Activated B cell treated with CpG ODN at 0.5 μM for 24 hours (primary cell): ENCODE results near the gene KSR2. TPM values are rescaled to one million over a fixed set of nuclear protein-coding genes. Genes with fewer than 3 reads are reported as not detected.

ENCODE experiments used
- ATAC-seq: fragments of 200-7000 bp; cut with Tn5 transposase; one replicate; pipeline ENCODE4 v1.10.0; 2021; ENCODE audit warnings: low read depth, mild to moderate bottlenecking, moderate library complexity
- CTCF ChIA-PET: fragments of 350-600 bp; sonication (Branson Sonifier 250); formaldehyde crosslinking; loops from one replicate; lab custom pipeline; 2021; ENCODE audit warnings: antibody characterized with exemption; lab: Charles Lee
- POLR2A ChIA-PET: fragments of 350-600 bp; sonication (Branson Sonifier 250); formaldehyde crosslinking; loops from one replicate; lab custom pipeline; 2021; ENCODE audit warnings: antibody characterized with exemption; lab: Charles Lee
- DNase-seq: peaks from one replicate; pipeline ENCODE4 v3.0.0; 2022
- H3K27ac Mint-ChIP-seq: one replicate; pipeline ENCODE4 v1.8.0; 2020; ENCODE audit warnings: mixed read lengths
- H3K27me3 Mint-ChIP-seq: one replicate; pipeline ENCODE4 v1.8.0; 2021; ENCODE audit warnings: mixed read lengths
- H3K36me3 Mint-ChIP-seq: one replicate; pipeline ENCODE4 v1.8.0; 2021; ENCODE audit warnings: low read depth, mixed read lengths
- H3K4me1 Mint-ChIP-seq: one replicate; pipeline ENCODE4 v1.8.0; 2021; ENCODE audit warnings: mixed read lengths
- H3K4me3 Mint-ChIP-seq: one replicate; pipeline ENCODE4 v1.8.0; 2020; ENCODE audit warnings: mild to moderate bottlenecking, mixed read lengths
- H3K9me3 Mint-ChIP-seq: one replicate; pipeline ENCODE4 v1.8.0; 2020; ENCODE audit warnings: mixed read lengths
- intact Hi-C: fragments of 100-400 bp; cut with micrococcal nuclease; formaldehyde crosslinking; loops from one replicate; pipeline ENCODE4 v1.15.1; 2024
- total RNA-seq: library from RNA; stranded (reverse); gene quantifications from 2 replicates; pipeline ENCODE4 v1.2.3, GENCODE V29; 2022
- TF ChIP-seq, protein P1 (sequence below): fragments of 200-600 bp; IDR thresholded peaks from one replicate; pipeline ENCODE4 v1.8.0; 2022; ENCODE audit warnings: antibody characterized with exemption, mild to moderate bottlenecking

KSR2 gene
- total RNA-seq, 1 donor from 2014 or later: not detected

DNA sequence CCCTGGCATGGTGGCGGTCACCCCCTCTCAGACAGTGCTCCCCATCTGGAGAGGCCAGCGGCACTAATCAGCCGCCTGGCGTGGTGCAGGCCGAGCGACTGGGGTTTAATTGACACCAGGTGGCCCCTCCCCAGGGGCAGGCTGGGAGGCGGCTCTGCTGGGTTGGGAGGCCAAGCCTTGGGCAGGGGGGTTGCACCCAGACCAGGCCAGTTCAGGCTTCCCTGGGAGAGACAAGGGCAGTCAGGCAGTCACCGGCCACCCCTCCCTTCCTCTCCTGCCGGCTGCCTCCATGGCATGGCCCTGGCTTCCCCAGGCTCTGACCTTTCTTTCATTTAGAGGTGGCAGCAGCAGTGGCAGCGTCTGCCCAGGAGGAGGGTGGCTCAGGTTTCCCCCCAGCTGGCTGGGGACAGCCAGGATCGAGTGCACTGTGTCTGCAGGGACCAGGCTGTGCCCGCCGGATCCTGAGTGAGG, 529.2 kb downstream of the KSR2 start:
- H3K36me3 Mint-ChIP-seq: no peaks in the 10 kb centered on the region
- ChIA-PET CTCF (no interaction called here), POLR2A (no interaction called here)
- no peaks in the 10 kb centered on the region for H3K4me1 Mint-ChIP-seq
- ATAC-seq (no peak), DNase-seq (no peak)
- peaks cover 2% of the 10 kb centered on the region for H3K9me3 Mint-ChIP-seq
- TF ChIP-seq, protein P1, sequence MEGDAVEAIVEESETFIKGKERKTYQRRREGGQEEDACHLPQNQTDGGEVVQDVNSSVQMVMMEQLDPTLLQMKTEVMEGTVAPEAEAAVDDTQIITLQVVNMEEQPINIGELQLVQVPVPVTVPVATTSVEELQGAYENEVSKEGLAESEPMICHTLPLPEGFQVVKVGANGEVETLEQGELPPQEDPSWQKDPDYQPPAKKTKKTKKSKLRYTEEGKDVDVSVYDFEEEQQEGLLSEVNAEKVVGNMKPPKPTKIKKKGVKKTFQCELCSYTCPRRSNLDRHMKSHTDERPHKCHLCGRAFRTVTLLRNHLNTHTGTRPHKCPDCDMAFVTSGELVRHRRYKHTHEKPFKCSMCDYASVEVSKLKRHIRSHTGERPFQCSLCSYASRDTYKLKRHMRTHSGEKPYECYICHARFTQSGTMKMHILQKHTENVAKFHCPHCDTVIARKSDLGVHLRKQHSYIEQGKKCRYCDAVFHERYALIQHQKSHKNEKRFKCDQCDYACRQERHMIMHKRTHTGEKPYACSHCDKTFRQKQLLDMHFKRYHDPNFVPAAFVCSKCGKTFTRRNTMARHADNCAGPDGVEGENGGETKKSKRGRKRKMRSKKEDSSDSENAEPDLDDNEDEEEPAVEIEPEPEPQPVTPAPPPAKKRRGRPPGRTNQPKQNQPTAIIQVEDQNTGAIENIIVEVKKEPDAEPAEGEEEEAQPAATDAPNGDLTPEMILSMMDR: no peak
- no peaks in the 10 kb centered on the region for H3K27me3 Mint-ChIP-seq
- intact Hi-C loops: no loop called here
- no peak overlapping the region for H3K27ac Mint-ChIP-seq
- H3K4me3 Mint-ChIP-seq: no peak overlapping the region

DNA sequence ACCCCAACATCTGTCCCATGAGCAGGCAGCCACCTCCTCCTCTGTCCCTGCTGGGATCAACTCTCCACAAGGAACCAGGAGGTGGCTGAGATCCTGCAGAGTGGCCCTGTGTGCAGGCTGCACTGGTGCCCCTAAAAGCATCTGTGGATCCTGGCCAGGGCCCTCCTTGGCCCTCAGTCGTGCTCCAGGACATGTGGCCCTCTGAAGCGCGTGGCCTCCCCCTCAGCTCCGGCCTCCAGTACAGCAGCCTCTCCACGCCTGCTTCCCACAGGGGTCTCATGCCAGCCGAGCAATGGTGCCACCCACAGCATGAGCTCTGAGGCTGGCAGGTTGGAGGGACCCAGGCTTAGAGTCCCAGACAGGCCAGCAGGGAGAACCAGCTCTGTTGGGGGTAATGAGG, 530.0 kb downstream of the KSR2 start:
- CTCF ChIA-PET: no interaction called here
- ATAC-seq: no peak
- intact Hi-C loops: no loop called here
- Mint-ChIP-seq H3K27me3 (no peaks in the 10 kb centered on the region), H3K27ac (no peak overlapping the region), H3K4me3 (no peak overlapping the region), H3K4me1 (no peaks in the 10 kb centered on the region), H3K9me3 (peaks cover 2% of the 10 kb centered on the region), H3K36me3 (no peaks in the 10 kb centered on the region)
- POLR2A ChIA-PET: no interaction called here
- no peak for DNase-seq
- TF ChIP-seq, protein P1: no peak

DNA sequence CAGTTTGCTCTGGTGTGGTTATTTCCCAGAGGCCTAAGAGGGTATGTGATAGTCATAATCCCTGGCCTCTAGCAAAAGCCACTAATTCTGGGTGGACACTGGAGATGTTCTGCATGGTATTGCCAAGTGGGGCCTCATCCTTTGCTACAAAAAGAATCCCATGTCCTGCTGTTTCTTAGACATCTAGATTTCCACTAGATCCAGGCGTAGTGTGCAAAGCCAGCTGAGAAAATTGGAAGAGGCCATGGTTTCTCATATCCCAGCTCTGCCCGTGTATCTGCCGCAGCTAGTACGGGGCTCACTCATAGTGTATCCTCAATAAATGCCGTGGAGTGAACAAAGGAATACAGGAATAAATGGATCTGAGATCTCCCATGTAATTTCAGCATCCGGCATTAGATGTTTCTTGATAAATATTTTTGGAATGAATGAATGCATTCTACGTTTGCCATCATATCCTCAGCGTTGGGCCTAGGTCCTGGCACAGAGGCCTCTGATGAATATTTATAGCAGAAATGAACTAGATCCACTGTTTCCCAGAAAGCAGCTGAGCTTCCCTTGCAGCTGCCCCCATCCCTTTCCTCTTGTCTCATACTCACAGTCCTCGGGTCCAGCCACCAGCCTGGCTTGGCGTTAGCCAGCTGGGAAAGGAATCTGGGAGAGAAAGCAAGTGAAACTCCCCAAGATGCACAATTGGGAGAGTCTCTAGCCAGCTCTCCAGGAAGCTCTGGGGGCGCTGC, 531.1 kb downstream of the KSR2 start:
- TF ChIP-seq, protein P1: no peak
- ATAC-seq: no peak
- intact Hi-C loops: no loop called here
- H3K4me1 Mint-ChIP-seq: no peaks in the 10 kb centered on the region
- POLR2A ChIA-PET: no interaction called here
- DNase-seq: no peak
- CTCF ChIA-PET: no interaction called here
- no peaks in the 10 kb centered on the region for H3K36me3 Mint-ChIP-seq
- peaks cover under 1% of the 10 kb centered on the region for H3K9me3 Mint-ChIP-seq
- H3K4me3 Mint-ChIP-seq: no peak overlapping the region
- H3K27ac Mint-ChIP-seq: no peak overlapping the region
- H3K27me3 Mint-ChIP-seq: no peaks in the 10 kb centered on the region

DNA sequence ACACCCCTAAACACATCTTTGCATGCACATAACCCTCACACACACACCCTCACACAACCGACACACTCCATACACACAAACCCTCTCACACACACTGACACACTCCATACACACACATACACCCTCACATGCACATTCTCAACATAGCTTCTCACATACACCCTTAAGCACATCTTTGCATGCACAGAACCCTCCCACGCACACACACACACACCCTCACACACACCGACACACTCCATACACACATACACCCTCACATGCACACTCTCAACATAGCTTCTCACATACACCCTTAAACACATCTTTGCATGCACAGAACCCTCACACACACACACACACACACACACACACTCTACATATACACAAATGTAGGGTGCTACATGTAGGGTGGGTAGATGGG, 534.9 kb downstream of the KSR2 start:
- Mint-ChIP-seq H3K4me1 (no peaks in the 10 kb centered on the region), H3K27ac (no peak overlapping the region), H3K4me3 (no peak overlapping the region), H3K9me3 (no peaks in the 10 kb centered on the region), H3K36me3 (no peaks in the 10 kb centered on the region), H3K27me3 (no peaks in the 10 kb centered on the region)
- POLR2A ChIA-PET: no interaction called here
- TF ChIP-seq, protein P1: no peak
- intact Hi-C loops: no loop called here
- DNase-seq (no peak), ATAC-seq (no peak)
- CTCF ChIA-PET: no interaction called here

DNA sequence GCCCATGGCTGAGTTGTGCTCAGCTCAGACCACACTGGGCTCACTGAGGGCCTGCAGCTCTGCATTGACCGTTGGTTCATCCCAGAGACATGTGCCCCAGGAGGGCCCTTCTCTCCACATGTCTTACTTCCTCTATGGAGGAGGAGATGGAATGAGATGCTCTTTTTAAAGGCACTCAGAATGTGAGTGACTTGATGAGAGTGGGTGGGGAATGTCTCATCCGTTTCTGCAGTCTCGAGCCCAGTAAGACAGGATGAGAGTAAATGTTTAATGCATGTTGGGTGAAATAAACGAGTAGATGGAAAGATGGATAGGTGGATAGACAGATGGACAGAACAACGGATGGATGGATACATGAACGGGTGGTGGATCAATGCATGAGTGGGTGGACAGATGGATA, 538.5 kb downstream of the KSR2 start:
- Mint-ChIP-seq H3K9me3 (no peaks in the 10 kb centered on the region), H3K4me1 (no peaks in the 10 kb centered on the region), H3K27me3 (no peaks in the 10 kb centered on the region), H3K36me3 (no peaks in the 10 kb centered on the region), H3K4me3 (no peak overlapping the region), H3K27ac (no peak overlapping the region)
- intact Hi-C loops: no loop called here
- ChIA-PET POLR2A (no interaction called here), CTCF (no interaction called here)
- TF ChIP-seq, protein P1: no peak
- ATAC-seq: no peak
- DNase-seq: no peak
